ENCODE data around the gene KCNV2. TPM values are rescaled to one million over a fixed set of nuclear protein-coding genes. Genes with fewer than 3 reads are reported as not detected.

KCNV2 gene
- total RNA-seq, result not detected
- not detected for total RNA-seq (2013)

GRCh38 chr9:2717385-2717784 is at the start of gene KCNV2:
KCNV2 (plus strand) TSS chr9:2717510; CDS start chr9:2717740, 230 bp downstream.
- peaks cover 3% of the 10 kb centered on the region for H3K9me3 ChIP-seq (ENCODE audit: control insufficient read depth, insufficient read depth, low read length)
- H3K36me3 Mint-ChIP-seq, result no peaks in the 10 kb centered on the region
- no peaks in the 10 kb centered on the region for H3K27me3 ChIP-seq (ENCODE audit: control insufficient read depth, insufficient read depth, low read length)
- intact Hi-C loops (cut with micrococcal nuclease), result no loop called here
- H3K4me1 ChIP-seq (ENCODE audit: control insufficient read depth, insufficient read depth, low read length), result no peaks in the 10 kb centered on the region
- H3K4me3 ChIP-seq (ENCODE audit: low read length), result no peak within 1 kb of the TSS
- H3K9me3 Mint-ChIP-seq, result no peaks in the 10 kb centered on the region
- H3K27ac Mint-ChIP-seq, result no peak within 1 kb of the TSS
- no peaks in the 10 kb centered on the region for H3K4me1 Mint-ChIP-seq
- no peak for DNase-seq
- peak in 1 of 3 donors; percentile 21 for ATAC-seq
- WGBS (ENCODE audit: insufficient coverage), result 95% methylated on average over 7 of the region's 7 CpGs
- no peak within 1 kb of the TSS for H3K27ac ChIP-seq (ENCODE audit: low read length)
- no peak for TF ChIP-seq CTCF (IDR thresholded peaks at IDR 0.05)
- H3K36me3 ChIP-seq (ENCODE audit: control insufficient read depth, insufficient read depth, low read length), result no peaks in the 10 kb centered on the region
- H3K4me3 Mint-ChIP-seq, result no peak within 1 kb of the TSS
- no peaks in the 10 kb centered on the region for H3K27me3 Mint-ChIP-seq (ENCODE audit: low read depth in 2 of 2)

- ATAC-seq, result no peak
- H3K9me3 Mint-ChIP-seq, result no peaks in the 10 kb centered on the region
- Histone ChIP-seq H3K36me3 (ENCODE audit: control insufficient read depth, insufficient read depth, low read length) (no peaks in the 10 kb centered on the region), H3K27ac (ENCODE audit: low read length) (no peak overlapping the region), H3K27me3 (ENCODE audit: control insufficient read depth, insufficient read depth, low read length) (no peaks in the 10 kb centered on the region), H3K4me3 (ENCODE audit: low read length) (no peak overlapping the region), H3K9me3 (ENCODE audit: control insufficient read depth, insufficient read depth, low read length) (no peaks in the 10 kb centered on the region), H3K4me1 (ENCODE audit: control insufficient read depth, insufficient read depth, low read length) (no peaks in the 10 kb centered on the region)
- no CpG with 5 or more reads among the region's 3 CpGs for WGBS (ENCODE audit: insufficient coverage)
- no peaks in the 10 kb centered on the region for H3K36me3 Mint-ChIP-seq
- no peak overlapping the region for H3K4me3 Mint-ChIP-seq
- TF ChIP-seq CTCF (IDR thresholded peaks at IDR 0.05), result no peak
- no peak for DNase-seq
- intact Hi-C loops (cut with micrococcal nuclease), result no loop called here
- peaks cover 6 to 16% of the 10 kb centered on the region in 2 donors for H3K27me3 Mint-ChIP-seq (ENCODE audit: low read depth in 2 of 2)
- H3K27ac Mint-ChIP-seq, result no peak overlapping the region
- no peaks in the 10 kb centered on the region for H3K4me1 Mint-ChIP-seq
These were observed 44.1 kb upstream of the KCNV2 start for GRCh38 chr9:2673161-2673560.

GRCh38 chr9:2674141-2674824 is 43.0 kb upstream of the KCNV2 start:
- TF ChIP-seq CTCF (IDR thresholded peaks at IDR 0.05), result no peak
- WGBS (ENCODE audit: insufficient coverage), result 90% methylated on average over 7 of the region's 9 CpGs
- ATAC-seq, result no peak

GRCh38 chr9:2675834-2676233 is 41.5 kb upstream of the KCNV2 start:
- H3K9me3 ChIP-seq (ENCODE audit: control insufficient read depth, insufficient read depth, low read length), result no peaks in the 10 kb centered on the region
- H3K4me3 ChIP-seq (ENCODE audit: low read length), result no peak overlapping the region
- Mint-ChIP-seq H3K4me3 (no peak overlapping the region), H3K27me3 (ENCODE audit: low read depth in 2 of 2) (peaks cover 6 to 10% of the 10 kb centered on the region in 2 donors), H3K27ac (no peak overlapping the region), H3K4me1 (no peaks in the 10 kb centered on the region), H3K9me3 (no peaks in the 10 kb centered on the region), H3K36me3 (no peaks in the 10 kb centered on the region)
- H3K27ac ChIP-seq (ENCODE audit: low read length), result no peak overlapping the region
- TF ChIP-seq CTCF (IDR thresholded peaks at IDR 0.05), result no peak
- DNase-seq (no peak), ATAC-seq (no peak)
- H3K4me1 ChIP-seq (ENCODE audit: control insufficient read depth, insufficient read depth, low read length), result no peaks in the 10 kb centered on the region
- no peaks in the 10 kb centered on the region for H3K27me3 ChIP-seq (ENCODE audit: control insufficient read depth, insufficient read depth, low read length)
- H3K36me3 ChIP-seq (ENCODE audit: control insufficient read depth, insufficient read depth, low read length), result no peaks in the 10 kb centered on the region
- WGBS (ENCODE audit: insufficient coverage), result no CpG with 5 or more reads among the region's 1 CpG
- intact Hi-C loops (cut with micrococcal nuclease), result no loop called here

More at GRCh38 chr9:2674141-2674824, 43.0 kb upstream of the KCNV2 start:
- Histone ChIP-seq H3K27ac (ENCODE audit: low read length) (no peak overlapping the region), H3K36me3 (ENCODE audit: control insufficient read depth, insufficient read depth, low read length) (no peaks in the 10 kb centered on the region), H3K9me3 (ENCODE audit: control insufficient read depth, insufficient read depth, low read length) (no peaks in the 10 kb centered on the region), H3K27me3 (ENCODE audit: control insufficient read depth, insufficient read depth, low read length) (no peaks in the 10 kb centered on the region), H3K4me1 (ENCODE audit: control insufficient read depth, insufficient read depth, low read length) (no peaks in the 10 kb centered on the region), H3K4me3 (ENCODE audit: low read length) (no peak overlapping the region)
- H3K9me3 Mint-ChIP-seq, result no peaks in the 10 kb centered on the region
- no peaks in the 10 kb centered on the region for H3K36me3 Mint-ChIP-seq
- intact Hi-C loops (cut with micrococcal nuclease), result no loop called here
- H3K4me1 Mint-ChIP-seq, result no peaks in the 10 kb centered on the region
- no peak overlapping the region for H3K4me3 Mint-ChIP-seq
- no peak for DNase-seq
- peaks cover 6 to 16% of the 10 kb centered on the region in 2 donors for H3K27me3 Mint-ChIP-seq (ENCODE audit: low read depth in 2 of 2)
- no peak overlapping the region for H3K27ac Mint-ChIP-seq

Data from natural killer cell (primary cell).